Hypothalamus (tissue), 51 donors: Measurements from ENCODE around the gene WWC1.
A peak's percentile ranks its signal among the peaks of the same experiment; 100 is the strongest.
"Not testable (repeated sequence)": the region's sequence is repeated elsewhere in the genome, so short reads cannot be mapped to it uniquely, and the experiment has no call there.

Source experiments
- DNase-seq, 51 donors: peaks; one replicate each; lab custom pipeline; 2025; lab: John Stamatoyannopoulos, UW

WWC1 gene

GRCh38 chr5:168285696-168286095 is 5.7 kb upstream of the WWC1 start:
- no peak for DNase-seq

DNA sequence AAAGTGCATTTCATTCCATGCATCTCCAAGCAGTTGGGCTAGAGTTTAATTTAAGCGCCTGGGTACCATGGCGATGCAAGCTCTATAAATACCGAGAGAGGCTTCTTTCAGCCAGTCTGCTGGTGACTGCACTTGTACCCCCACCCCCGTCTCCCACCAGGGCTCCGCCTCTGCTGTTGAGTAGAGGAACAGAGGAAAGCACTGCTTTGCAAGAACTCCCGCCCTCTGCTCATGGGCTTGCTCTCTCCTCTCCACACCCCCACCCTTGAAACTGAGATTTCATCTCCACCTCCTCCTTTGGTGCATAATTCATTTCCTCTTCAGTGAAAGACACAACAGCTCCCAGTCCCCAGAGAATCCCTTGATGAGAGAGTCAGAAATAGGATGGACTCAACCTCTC is 5.1 kb upstream of the WWC1 start:
- DNase-seq: peak in 1 of 51 donors; percentile 27

- DNase-seq: not testable (repeated sequence)
These were observed 4.6 kb upstream of the WWC1 start for GRCh38 chr5:168286863-168287262.

- no peak for DNase-seq
These were observed 4.1 kb upstream of the WWC1 start for GRCh38 chr5:168287362-168287761.

DNA sequence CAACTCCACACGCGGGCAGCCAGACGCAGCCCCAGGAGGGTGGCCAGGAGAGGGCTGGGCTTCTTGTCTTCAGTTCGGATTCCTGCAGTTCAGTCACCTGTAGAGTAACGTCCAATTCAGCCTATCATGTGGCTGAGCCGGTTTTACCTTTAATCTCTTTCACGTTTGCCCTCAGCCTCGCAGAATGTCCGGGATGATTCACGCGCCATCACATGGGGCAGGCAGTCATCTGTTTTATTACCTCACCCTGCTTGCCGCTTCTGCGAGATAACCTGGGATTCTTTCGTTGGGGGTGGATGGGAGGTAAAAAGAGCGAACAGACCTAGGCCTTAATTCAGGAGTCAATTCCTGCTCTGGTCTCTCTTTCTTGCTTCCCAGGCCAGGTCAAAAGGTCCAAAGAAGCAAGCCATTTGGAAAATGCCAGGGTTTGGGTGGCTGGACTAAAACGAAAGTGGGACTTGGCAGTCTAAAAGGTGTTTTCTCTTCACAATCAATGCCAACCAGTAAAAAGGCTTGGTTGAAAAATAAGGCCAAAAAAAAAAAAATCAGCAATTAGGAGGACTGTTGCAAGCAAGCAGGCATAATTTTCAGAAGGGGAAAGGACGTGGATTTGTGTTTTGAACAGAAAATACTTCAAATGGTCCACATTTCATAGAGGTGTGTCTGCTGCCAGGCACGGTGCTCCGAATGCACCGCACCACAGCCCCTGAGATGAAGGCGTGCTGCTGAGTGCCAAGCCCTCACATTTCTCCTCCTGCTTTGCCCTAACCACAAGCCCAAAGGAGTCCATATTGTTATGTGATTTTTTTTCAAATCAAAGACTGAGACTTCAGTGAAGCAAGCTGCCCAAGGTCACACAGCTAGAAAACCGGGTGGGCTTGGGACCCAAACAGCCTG is 2.8 kb upstream of the WWC1 start:
- DNase-seq: peak in 1 of 51 donors; percentile 14

- DNase-seq: no peak
These were observed 523 bp upstream of the WWC1 start for GRCh38 chr5:168290902-168291341.

DNA sequence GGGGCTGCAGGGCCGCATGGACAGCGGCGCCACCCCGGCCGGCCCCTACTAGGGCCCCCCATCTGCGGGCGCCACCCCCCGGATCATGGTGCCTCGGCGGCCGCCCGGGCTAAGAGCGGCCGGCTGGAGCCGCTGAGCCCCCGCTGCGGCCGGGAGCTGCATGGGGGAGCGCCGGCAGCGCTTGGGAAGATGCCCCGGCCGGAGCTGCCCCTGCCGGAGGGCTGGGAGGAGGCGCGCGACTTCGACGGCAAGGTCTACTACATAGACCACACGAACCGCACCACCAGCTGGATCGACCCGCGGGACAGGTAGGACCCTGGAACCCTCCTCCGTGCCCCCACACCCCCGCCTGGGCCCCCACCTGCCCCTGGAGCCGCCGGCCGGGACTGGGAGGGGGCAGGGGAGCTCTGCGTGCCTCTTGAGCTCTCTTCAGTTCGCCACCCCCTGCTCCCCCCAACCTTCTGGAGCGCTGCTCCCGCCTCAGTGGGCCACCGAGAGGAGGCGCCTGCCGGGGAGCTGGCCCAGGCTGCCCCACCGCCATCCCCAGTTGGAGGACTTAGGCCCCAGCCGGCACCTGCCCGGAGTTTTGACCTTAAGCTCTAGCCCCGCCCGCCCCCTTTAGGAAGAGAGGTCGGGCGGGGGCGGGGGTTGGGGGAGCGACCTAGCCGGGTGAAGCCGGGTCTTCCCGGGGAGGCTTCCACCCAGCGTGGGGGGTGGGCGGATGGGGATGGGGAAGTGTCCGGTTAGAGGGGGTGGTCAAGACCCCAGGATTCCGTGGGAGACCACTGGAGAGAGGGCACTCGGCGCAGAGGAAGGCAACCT is 730 bp downstream of the WWC1 start:
- DNase-seq: peak in 3 of 51 donors; percentile 25 to 42 (median 39)

DNA sequence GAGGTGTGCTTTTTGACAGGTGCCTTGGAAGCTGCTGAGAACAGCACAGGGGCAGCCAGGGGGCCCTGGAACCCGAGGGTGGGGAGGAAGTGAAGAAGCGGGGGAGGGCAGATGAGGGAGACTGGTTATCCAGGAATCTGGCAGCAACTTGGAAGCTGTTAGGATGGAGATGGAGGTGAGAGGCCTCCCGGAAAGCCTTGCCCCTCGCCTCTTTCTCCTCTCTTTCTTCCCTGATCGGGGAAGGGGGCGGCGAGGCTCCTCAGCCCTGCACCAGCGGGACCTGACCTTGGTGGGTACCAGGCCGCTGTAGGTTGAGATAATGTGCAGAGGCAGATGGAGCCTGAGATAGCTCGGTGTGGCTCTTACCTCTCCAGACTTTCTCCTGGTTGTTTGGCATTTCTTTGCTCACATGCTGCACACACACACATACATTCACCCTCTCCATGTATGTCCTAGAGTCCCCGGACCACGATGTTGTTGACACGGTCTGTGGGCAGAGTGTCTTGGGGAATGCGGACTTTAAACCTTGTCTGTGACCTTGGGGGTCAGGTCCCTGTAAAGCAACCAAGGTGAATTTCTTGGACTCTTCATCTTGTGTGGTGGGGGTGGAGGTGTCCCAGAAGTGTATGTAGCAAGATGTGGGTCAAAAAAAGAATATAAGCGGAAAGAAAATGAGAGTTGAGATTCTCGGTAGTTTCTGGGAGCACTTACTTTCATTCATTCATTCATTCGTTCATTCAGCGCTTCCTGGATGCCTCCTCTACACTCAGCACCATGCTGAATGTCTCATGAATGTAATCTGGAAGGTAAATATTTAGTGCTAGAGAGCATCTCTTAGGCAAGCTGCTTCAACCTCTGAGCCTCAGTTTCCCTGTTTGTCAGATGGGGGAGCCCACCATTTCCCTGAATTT is 1.6 kb downstream of the WWC1 start:
- no peak for DNase-seq

DNA sequence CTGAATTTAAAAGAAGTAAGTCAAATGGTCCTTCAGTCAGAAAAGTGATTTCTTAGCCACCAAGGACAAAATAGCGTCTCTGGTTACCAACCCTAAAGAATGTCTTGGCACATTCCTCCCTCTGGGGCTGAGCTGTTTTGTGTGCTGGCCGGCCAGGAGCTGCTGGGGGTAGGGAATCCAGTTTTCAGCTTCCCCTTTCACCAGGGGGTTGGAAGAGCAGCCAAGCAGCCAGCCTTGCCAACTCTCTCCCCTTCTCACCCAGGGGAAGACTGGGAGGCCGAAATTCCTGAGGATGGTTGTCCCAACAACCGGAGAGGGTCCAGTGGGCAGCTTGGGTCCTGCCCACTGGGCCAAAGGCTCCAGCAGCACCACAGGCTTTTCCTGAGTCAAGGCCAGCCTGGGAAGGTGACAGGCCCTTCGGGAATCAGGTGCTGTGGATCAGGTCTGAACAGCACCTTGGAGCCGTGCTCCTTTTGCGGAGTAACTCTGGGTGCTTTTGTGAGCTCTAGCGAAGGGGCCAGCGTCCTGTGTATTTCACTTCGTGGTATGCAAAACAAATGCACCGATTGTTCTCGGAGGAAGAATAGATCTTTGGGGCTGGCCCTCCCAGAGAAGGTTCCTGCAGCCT is 4.2 kb downstream of the WWC1 start:
- DNase-seq: peak in 35 of 51 donors; percentile 16 to 87 (median 57)

DNA sequence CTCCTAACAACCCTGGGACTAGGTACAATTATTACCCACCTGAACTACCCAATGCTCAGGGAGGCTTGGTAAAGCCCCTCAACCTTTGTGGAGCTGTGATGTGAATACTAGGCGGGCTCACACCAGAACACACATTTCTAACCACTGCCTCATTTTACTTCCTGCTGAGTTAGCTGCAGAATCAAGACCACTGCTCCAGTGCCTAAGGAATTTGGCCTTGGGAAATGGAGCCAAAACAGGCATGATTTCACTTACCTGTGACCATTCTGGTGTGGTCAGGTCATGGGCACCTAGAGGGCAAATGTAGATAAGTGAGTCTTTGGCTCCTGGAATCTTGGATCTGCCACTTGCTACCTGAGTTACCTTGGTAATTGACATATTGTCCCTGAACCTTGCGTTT is 5.2 kb downstream of the WWC1 start:
- DNase-seq: no peak

DNA sequence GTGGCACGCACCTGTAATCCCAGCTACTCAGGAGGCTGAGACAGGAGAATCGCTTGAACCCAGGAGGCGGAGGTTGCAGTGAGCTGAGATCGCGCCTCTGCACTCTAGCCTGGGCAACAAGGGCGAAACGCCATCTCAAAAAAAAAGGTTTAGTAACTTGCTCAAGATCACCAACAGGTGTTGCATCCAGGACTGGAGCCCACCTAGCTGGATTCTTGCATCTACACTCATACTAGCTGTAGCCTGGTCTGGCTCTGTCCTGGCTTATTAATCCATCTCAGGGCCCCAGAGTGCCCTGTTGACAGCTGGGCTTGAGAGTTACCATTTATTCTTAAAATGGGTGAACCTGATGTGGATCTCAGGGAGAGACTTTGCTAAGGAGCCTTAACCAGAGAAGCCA is 7.5 kb downstream of the WWC1 start:
- DNase-seq: no peak

DNA sequence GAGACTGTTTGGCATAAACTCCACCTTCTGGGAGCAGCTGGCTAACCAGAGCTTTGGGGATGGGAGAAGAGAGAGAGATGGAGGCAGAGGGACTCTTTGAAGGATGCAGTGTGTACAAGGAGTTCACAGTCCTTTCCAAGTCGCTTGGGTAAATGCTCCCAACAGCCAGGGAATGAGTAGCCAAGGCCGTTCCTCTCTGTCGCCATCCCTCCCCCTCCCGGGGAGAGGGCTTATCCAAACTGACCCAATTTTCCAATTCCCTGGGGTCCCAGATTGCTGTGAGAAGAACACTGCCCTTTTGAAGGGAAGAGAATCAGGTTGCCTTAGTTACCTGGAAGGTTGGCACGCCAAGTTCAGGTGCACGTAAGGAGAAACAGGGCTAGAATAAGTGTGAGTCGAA is 7.9 kb downstream of the WWC1 start:
- DNase-seq: peak in 6 of 51 donors; percentile 14 to 46 (median 26)

DNA sequence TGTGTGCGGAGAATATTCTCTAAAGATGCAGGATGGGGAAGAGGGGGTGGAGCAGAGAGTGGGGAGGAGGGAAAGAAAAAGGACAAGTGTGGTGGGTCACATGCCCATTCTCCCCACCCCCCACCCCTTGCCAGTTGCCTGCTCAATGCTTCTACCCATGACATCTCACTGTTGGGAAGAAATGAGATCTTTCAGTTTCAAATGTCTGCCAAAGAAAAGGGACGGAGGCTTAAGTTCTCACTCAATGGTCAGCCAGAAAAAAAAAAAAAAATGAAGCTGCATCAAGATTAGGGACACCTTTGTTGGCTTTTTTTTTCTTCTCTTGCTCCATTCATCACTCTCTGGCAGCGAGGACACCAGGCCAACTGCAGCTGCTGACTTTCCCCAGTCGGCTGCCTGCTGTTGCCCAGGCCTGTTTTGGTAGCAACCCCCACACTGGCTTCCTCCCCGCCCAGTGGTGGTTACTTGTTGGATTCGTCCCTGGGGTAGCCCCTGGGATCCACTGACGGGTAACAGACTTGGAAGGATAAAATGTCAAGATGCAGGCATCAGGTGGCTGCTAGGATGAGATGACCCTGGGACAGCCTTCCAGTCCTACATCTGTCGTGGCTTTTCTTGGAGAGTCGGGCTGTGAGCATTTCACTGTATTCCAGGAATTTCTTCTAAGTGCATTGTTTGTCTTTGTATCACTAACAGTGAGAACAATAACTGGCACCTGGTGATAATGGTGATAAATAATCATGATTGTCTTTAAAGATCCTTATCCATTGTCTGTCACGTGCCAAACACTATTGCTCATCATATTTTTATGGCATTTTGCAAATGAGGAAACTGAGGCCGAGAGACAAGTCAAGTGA is 9.1 kb downstream of the WWC1 start:
- DNase-seq: peak in 16 of 51 donors; percentile 14 to 55 (median 28)

DNA sequence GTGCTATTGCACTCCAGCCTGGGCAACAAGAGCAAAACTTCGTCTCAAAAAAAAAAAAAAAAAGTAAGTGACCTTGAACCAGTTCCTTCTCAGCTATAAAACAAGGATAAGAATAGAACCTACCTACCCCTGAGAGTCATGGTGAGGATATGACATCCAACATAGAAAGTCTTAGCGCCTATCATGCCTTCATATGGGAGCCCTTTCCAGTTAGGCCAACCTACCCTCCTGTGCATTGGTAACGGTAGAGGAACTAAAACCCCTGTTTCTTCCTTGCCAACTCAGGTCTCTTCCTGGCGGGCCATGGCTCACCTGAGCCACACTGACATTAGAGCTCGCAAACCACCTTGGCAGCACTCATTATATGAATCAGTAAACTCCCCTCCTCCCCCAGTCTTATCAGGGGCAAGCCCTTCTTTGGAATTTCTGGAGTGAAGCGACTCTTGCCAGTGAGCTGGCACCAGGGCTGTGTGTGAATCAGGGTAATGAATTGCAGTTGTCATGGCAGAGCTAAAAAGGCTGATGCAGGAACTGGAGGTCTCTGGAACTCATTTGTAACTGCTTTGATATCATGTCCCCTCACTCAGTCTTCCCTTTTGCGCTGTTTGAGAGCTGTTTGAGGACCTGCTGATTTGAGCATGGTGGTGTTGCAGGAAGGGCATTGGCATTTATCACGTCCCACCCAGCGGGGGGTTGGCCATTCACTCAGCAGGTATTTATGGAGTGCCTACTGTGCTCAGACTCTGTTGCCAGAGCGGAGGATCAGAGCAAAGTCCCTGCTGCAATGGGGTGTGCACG is 10.3 kb downstream of the WWC1 start:
- no peak for DNase-seq

- no peak for DNase-seq
These were observed 11.3 kb downstream of the WWC1 start for GRCh38 chr5:168302785-168303184.

DNA sequence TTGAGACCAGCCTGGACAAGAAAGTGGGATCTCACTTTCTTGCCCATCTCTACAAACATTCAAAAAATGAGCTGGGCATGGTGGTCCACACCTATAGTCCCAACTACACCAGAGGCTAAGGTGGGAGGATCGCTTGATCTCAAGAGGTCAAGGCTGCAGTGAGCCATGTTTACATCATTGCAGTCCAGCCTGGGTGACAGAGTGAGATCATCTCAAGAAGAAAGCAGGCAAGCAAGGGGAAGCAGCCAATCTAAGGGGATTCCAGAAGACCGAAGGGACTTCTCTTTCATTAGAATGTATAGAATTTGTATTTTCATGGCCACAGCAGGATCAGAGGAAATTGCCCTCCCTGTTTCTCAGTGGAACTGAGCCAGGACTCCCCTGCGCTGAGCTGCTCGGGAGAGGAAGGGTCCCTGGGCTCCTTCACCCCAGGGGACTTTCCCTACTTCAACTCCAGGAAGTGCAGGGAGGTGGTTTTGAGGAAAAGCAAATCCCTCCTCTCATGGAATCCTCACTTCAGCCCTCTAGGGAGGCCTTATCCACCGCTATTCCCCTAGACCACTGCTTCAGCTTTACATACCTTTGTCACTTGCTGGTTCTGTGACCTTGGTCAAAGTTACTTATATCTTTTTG is 12.1 kb downstream of the WWC1 start:
- DNase-seq: no peak

DNA sequence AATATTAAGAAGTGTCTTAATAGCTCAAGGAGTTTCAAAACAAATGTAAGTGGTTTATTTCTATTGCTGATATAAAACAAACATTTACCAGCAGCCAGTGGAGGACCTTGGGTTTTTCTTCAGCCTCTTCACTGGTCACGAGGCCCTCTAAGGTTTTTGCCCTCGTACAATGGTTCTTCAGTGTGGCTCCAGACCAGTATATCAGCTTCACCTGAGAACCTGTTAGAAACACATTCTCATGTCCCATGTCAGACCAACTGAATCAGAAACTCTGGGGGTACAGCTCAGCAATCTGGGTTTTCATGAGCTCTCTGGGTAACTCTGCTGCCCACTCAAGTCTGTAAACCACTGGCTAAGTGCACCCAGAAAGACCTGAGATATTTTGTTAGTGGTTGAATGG is 12.9 kb downstream of the WWC1 start:
- no peak for DNase-seq

- no peak for DNase-seq
These were observed 13.8 kb downstream of the WWC1 start for GRCh38 chr5:168305281-168305680.
